GM12878 (cell line): ENCODE data around the gene TRERF1. TPM values are rescaled to one million over a fixed set of nuclear protein-coding genes. Genes with fewer than 3 reads are reported as not detected.

Source experiments
- ATAC-seq: fragments of 200-7000 bp; cut with Tn5 transposase; 3 replicates; pipeline ENCODE4 v1.9.1; 2020; ENCODE audit warnings: mild to moderate bottlenecking, moderate library complexity
- BruUV-seq: library from RNA; stranded (reverse); fragments of 400-500 nt; replicated peaks from 2 replicates; lab custom pipeline; 2021; lab: Mats Ljungman, UMichigan
- CTCF ChIA-PET: fragments of 300-600 bp; sonication (Branson Sonifier 250); formaldehyde crosslinking; extraction: SDS; loops from one replicate; lab custom pipeline; 2021; ENCODE audit warnings: inconsistent platforms; lab: Yijun Ruan, JAX
- POLR2A ChIA-PET: fragments of 350-600 bp; formaldehyde crosslinking; extraction: SDS; loops from one replicate; lab custom pipeline; 2021; ENCODE audit warnings: inconsistent platforms; lab: Charles Lee
- RAD21 ChIA-PET: fragments of 300-600 bp; sonication (Branson Sonifier 250); formaldehyde crosslinking; loops from one replicate; lab custom pipeline; 2023; ENCODE audit warnings: antibody characterized with exemption; ENCODE audit not compliant: unreplicated experiment; lab: Charles Lee
- SMC1A ChIA-PET: fragments of 300-600 bp; sonication (Branson Sonifier 250); formaldehyde crosslinking; loops from one replicate; lab custom pipeline; 2023; ENCODE audit not compliant: unreplicated experiment, uncharacterized antibody; lab: Charles Lee
- DNase-seq: peaks from one replicate; pipeline ENCODE4 v3.0.0-alpha.2; 2011; ENCODE audit warnings: low read depth, low spot score
- FAIRE-seq: peaks from 3 replicates; lab custom pipeline; 2011; peaks lifted over from hg19 to GRCh38; lab: Jason Lieb, UNC
- H2AFZ ChIP-seq: 2 replicates; pipeline ENCODE4 v1.6.0; 2011; ENCODE audit warnings: low read depth, low read length, control low read depth; ENCODE audit not compliant: control insufficient read depth
- H3K27ac ChIP-seq: 2 replicates; pipeline ENCODE4 v1.5.1; 2011; ENCODE audit warnings: control low read depth; ENCODE audit not compliant: control insufficient read depth, insufficient read depth
- H3K27me3 ChIP-seq, 2 experiments: replicated peaks in 1 of 2; 2 replicates each; pipeline versions ENCODE4 v1.6.0 to v1.6.1; 2011; ENCODE audit warnings: low read length in 1 of 2; ENCODE audit not compliant: control insufficient read depth in 2 of 2, insufficient read depth in 2 of 2
- H3K36me3 ChIP-seq, 2 experiments: 2 replicates each; pipeline ENCODE4 v1.5.1; 2011; ENCODE audit warnings: low read length in 1 of 2; ENCODE audit not compliant: control insufficient read depth in 2 of 2, insufficient read depth in 2 of 2
- H3K4me1 ChIP-seq: 2 replicates; pipeline ENCODE4 v1.6.1; 2011; ENCODE audit warnings: mild to moderate bottlenecking, low read length, moderate library complexity, mixed read lengths; ENCODE audit not compliant: control insufficient read depth, insufficient read depth
- H3K4me2 ChIP-seq: 2 replicates; pipeline ENCODE4 v1.6.0; 2011; ENCODE audit warnings: control low read depth; ENCODE audit not compliant: control insufficient read depth, insufficient read depth
- H3K4me3 ChIP-seq: fragments of 200-600 bp; sonication (generic); 2 replicates; pipeline ENCODE4 v1.5.1; 2016
- H3K79me2 ChIP-seq: 2 replicates; pipeline ENCODE4 v1.6.0; 2011; ENCODE audit warnings: low read length; ENCODE audit not compliant: control insufficient read depth, insufficient read depth
- H3K9ac ChIP-seq: 2 replicates; pipeline ENCODE4 v1.8.0; 2011; ENCODE audit warnings: low read length, control low read depth, mixed read lengths; ENCODE audit not compliant: control insufficient read depth, insufficient read depth
- H3K9me3 ChIP-seq: replicated peaks from 3 replicates; pipeline ENCODE4 v1.5.1; 2011; ENCODE audit warnings: mild to moderate bottlenecking, low read length; ENCODE audit not compliant: control insufficient read depth, insufficient read depth
- H4K20me1 ChIP-seq: 2 replicates; pipeline ENCODE4 v1.6.0; 2011; ENCODE audit not compliant: control insufficient read depth, insufficient read depth
- CBFB ChIP-seq: IDR thresholded peaks from 2 replicates; pipeline ENCODE4 v1.6.1; 2016; ENCODE audit warnings: antibody characterized with exemption, low read depth
- FOXK2 ChIP-seq: fragments of 450-650 bp; IDR thresholded peaks from 2 replicates; pipeline ENCODE4 v1.6.1; 2017; ENCODE audit warnings: mild to moderate bottlenecking, moderate library complexity
- IKZF2 ChIP-seq, 2 experiments: fragments of 450-650 bp; IDR thresholded peaks; 2 replicates each; pipeline ENCODE4 v1.6.1; 2017; ENCODE audit warnings: mild to moderate bottlenecking in 2 of 2, moderate library complexity in 2 of 2
- KAT2A ChIP-seq: conservative IDR thresholded peaks from 2 replicates; pipeline ENCODE4 v1.6.1; 2011; ENCODE audit warnings: low read depth, low read length; ENCODE audit not compliant: control insufficient read depth
- NFIC ChIP-seq: IDR thresholded peaks from 2 replicates; pipeline ENCODE4 v1.6.1; 2012; ENCODE audit warnings: low read depth, mild to moderate bottlenecking, inconsistent platforms, low read length, moderate library complexity
- RB1 ChIP-seq: fragments of 450-650 bp; formaldehyde crosslinking; IDR thresholded peaks from 2 replicates; pipeline ENCODE4 v1.6.1; 2017; ENCODE audit warnings: mild to moderate bottlenecking, borderline replicate concordance
- SMAD1 ChIP-seq: fragments of 450-650 bp; IDR thresholded peaks from 2 replicates; pipeline ENCODE4 v1.6.1; 2018; ENCODE audit warnings: mild to moderate bottlenecking, low read depth; ENCODE audit not compliant: partially characterized antibody
- TAF1 ChIP-seq: IDR thresholded peaks from 2 replicates; pipeline ENCODE4 v1.6.1; 2011; ENCODE audit warnings: mild to moderate bottlenecking, low read depth, low read length, borderline replicate concordance
- TCF12 ChIP-seq: IDR thresholded peaks from 2 replicates; pipeline ENCODE4 v1.6.1; 2011; ENCODE audit warnings: low read depth, mild to moderate bottlenecking, low read length
- ZBTB4 ChIP-seq: fragments of 450-650 bp; formaldehyde crosslinking; IDR thresholded peaks from 2 replicates; pipeline ENCODE4 v1.4.0; 2022; ENCODE audit warnings: mild to moderate bottlenecking, moderate library complexity
- WGBS: methylation state at CpG from one replicate; pipeline ENCODE4 v1.1.6; 2016; ENCODE audit warnings: low lambda C conversion rate; ENCODE audit not compliant: insufficient replicate concordance, insufficient coverage; ENCODE audit errors: missing lambda C conversion rate; 5-methylcytosine and 5-hydroxymethylcytosine counted together
- in situ Hi-C: fragments of 300-500 bp; cut with MboI; formaldehyde crosslinking; loops from 9 replicates; pipeline ENCODE4 v1.14.3; 2018; ENCODE audit warnings: mixed read lengths
- intact Hi-C: fragments of 100-400 bp; cut with micrococcal nuclease; formaldehyde crosslinking; loops from one replicate; pipeline ENCODE4 v1.14.2; 2022; ENCODE audit not compliant: unreplicated experiment
- polyA plus RNA-seq, 11 experiments: library from polyadenylated mRNA; depleted of rRNA in 4 of 11; unstranded in 6 of 11; stranded (reverse) in 5 of 11; fragments of >200 nt; fragmentation: Nextera tagmentation in 4 of 11; fragmentation: Illumina TruSeq in 1 of 11; extraction: Ambion mirVana in 4 of 11; extraction: Trizol in 1 of 11; gene quantifications; 1 replicate in 1 of 11; 2 replicates in 10 of 11; pipeline versions ENCODE4 v1.2.1 to v1.2.3, GENCODE V29; 2011 to 2016; ENCODE audit warnings: inconsistent platforms in 2 of 11, missing spikeins in 2 of 11, low read depth in 1 of 11
- total RNA-seq, 4 experiments: library from RNA; depleted of rRNA in 3 of 4; stranded (reverse); fragments of >200 nt in 3 of 4; fragmentation: Illumina TruSeq in 1 of 4; extraction: Trizol in 1 of 4; gene quantifications; 2 replicates each; pipeline versions ENCODE4 v1.2.1 to v1.2.3, GENCODE V29; 2013 to 2021
- TF ChIP-seq, protein P1 (sequence below): fragments of 450-650 bp; IDR thresholded peaks from 2 replicates; pipeline ENCODE4 v1.6.1; 2017; ENCODE audit warnings: mild to moderate bottlenecking, low read depth, inconsistent platforms; ENCODE audit not compliant: poor library complexity, severe bottlenecking

Gene TRERF1
- total and polyA plus RNA-seq, 10 of the 15 experiments (the other 5 are each of a cell fraction or from before 2014, with no cell fraction given): 2.2 to 19.4 (median 7.2) TPM

DNA sequence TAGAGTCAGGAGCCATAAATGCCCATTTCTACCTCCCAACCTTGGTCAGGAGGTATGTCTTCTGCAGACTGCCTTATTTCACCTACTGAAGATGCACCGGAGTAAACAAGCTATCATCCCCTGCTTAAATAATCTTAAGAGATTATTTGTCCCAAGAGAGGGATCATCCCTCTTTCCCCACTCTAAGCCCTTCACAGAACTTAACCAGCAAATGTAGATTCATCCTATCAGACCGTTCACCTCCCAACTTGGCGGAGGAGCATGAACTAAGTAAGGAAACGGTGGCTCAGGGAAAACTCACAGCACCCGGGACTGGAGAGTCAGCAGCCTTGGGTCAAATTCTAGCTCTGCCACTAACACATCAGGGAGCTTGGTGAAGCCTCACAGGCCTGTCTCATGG is 115.3 kb downstream of the TRERF1 start:
- Histone ChIP-seq H3K9me3 (no peaks in the 10 kb centered on the region), H3K4me3 (no peak overlapping the region), H4K20me1 (no peaks in the 10 kb centered on the region), H3K4me1 (peaks cover 10% of the 10 kb centered on the region), H3K36me3 (no peaks in the 10 kb centered on the region; a peak in 1 of 4 replicates), H3K4me2 (no peak overlapping the region), H3K27me3 (no peaks in the 10 kb centered on the region; a peak in 1 of 4 replicates), H2AFZ (no peak overlapping the region), H3K9ac (no peak overlapping the region), H3K27ac (no peak overlapping the region), H3K79me2 (no peaks in the 10 kb centered on the region)
- TF ChIP-seq NFIC: no peak
- BruUV-seq: no TSS peak
- no peak for FAIRE-seq
- no peak for ATAC-seq
- ChIA-PET POLR2A (no interaction called here), SMC1A (interaction anchor here (1.1 to 1.2 kb wide), 2 partner anchors 29 to 31 kb away, joined by 3 read pairs; no protein-coding TSS in a partner anchor), CTCF (no interaction called here), RAD21 (interaction anchor here (1.4 kb wide), 1 partner anchor 211 kb away, joined by 3 read pairs; no protein-coding TSS in a partner anchor)
- 97% methylated on average over 5 of the region's 5 CpGs for WGBS
- intact Hi-C loops (no loop called here), in situ Hi-C loops (no loop called here)
- no peak for DNase-seq

- Histone ChIP-seq H3K27me3 (no peaks in the 10 kb centered on the region; a peak in 1 of 4 replicates), H3K4me2 (no peak overlapping the region), H3K4me3 (no peak overlapping the region), H3K79me2 (no peaks in the 10 kb centered on the region), H2AFZ (no peak overlapping the region), H3K4me1 (peaks cover 10% of the 10 kb centered on the region), H4K20me1 (no peaks in the 10 kb centered on the region), H3K27ac (no peak overlapping the region), H3K36me3 (no peaks in the 10 kb centered on the region; a peak in 1 of 4 replicates), H3K9me3 (no peaks in the 10 kb centered on the region), H3K9ac (no peak overlapping the region)
- intact Hi-C loops: no loop called here
- POLR2A ChIA-PET: interaction anchor here (1.2 kb wide), 1 partner anchor 30 kb away, joined by 3 read pairs; no protein-coding TSS in a partner anchor
- RAD21 ChIA-PET: no interaction called here
- FAIRE-seq (no peak), DNase-seq (no peak), ATAC-seq (no peak)
- 97% methylated on average over 5 of the region's 5 CpGs for WGBS
- SMC1A ChIA-PET: interaction anchor here (1.1 to 1.2 kb wide), 2 partner anchors 30 to 31 kb away, joined by 3 read pairs; no protein-coding TSS in a partner anchor
- no TSS peak for BruUV-seq
- in situ Hi-C loops: no loop called here
- CTCF ChIA-PET: no interaction called here
- TF ChIP-seq, protein P1, sequence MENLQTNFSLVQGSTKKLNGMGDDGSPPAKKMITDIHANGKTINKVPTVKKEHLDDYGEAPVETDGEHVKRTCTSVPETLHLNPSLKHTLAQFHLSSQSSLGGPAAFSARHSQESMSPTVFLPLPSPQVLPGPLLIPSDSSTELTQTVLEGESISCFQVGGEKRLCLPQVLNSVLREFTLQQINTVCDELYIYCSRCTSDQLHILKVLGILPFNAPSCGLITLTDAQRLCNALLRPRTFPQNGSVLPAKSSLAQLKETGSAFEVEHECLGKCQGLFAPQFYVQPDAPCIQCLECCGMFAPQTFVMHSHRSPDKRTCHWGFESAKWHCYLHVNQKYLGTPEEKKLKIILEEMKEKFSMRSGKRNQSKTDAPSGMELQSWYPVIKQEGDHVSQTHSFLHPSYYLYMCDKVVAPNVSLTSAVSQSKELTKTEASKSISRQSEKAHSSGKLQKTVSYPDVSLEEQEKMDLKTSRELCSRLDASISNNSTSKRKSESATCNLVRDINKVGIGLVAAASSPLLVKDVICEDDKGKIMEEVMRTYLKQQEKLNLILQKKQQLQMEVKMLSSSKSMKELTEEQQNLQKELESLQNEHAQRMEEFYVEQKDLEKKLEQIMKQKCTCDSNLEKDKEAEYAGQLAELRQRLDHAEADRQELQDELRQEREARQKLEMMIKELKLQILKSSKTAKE: no peak
- no peak for TF ChIP-seq FOXK2
- TF ChIP-seq RB1: no peak
- TF ChIP-seq IKZF2 (IDR thresholded peaks at IDR 0.05): no peak
- no peak for TF ChIP-seq SMAD1
- no peak for TF ChIP-seq TAF1
- no peak for TF ChIP-seq KAT2A
- TF ChIP-seq TCF12: no peak
- no peak for TF ChIP-seq ZBTB4 (CRISPR knock-in tag)
- TF ChIP-seq CBFB: no peak
- TF ChIP-seq, all 136 proteins: peak for 0
These were observed 115.8 kb downstream of the TRERF1 start for GRCh38 chr6:42335896-42336295.
